Hematopoietic multipotent progenitor cell (in vitro differentiated cells): ENCODE measurements around the gene SLC12A8. TPM values are rescaled to one million over a fixed set of nuclear protein-coding genes. Genes with fewer than 3 reads are reported as not detected.

Source experiments
- DNase-seq, 3 donors: peaks; one replicate each; pipeline ENCODE4 v3.0.0-alpha.2; 2011 to 2015; ENCODE audit warnings: low read depth in 2 of 3, low spot score in 2 of 3
- total RNA-seq: library from RNA; depleted of rRNA; stranded (reverse); fragments of >200 nt; gene quantifications from one replicate; pipeline ENCODE4 v1.2.3, GENCODE V29; 2012

SLC12A8 gene
- total RNA-seq, 1 donor: under 0.01 TPM

GRCh38 chr3:125220183-125220582, 7.6 kb upstream of the SLC12A8 start:
- DNase-seq: no peak

GRCh38 chr3:125219261-125219701, 6.7 kb upstream of the SLC12A8 start:
- no peak for DNase-seq

- DNase-seq: peak in 2 of 3 donors; percentile 46 to 51
Observed at GRCh38 chr3:125214738-125215137, 2.2 kb upstream of the SLC12A8 start.

GRCh38 chr3:125213946-125214542, 1.5 kb upstream of the SLC12A8 start:
- no peak for DNase-seq

- DNase-seq: no peak
Observed at GRCh38 chr3:125213364-125213755, 812 bp upstream of the SLC12A8 start.

- no peak for DNase-seq
Observed at GRCh38 chr3:125212091-125212508, 448 bp downstream of the SLC12A8 start.

- DNase-seq: no peak
Observed at GRCh38 chr3:125211523-125212090, 941 bp downstream of the SLC12A8 start.

GRCh38 chr3:125207949-125208568, 4.5 kb downstream of the SLC12A8 start:
- DNase-seq: no peak

GRCh38 chr3:125207507-125207906, 5.0 kb downstream of the SLC12A8 start:
- no peak for DNase-seq

GRCh38 chr3:125206934-125207333, 5.6 kb downstream of the SLC12A8 start:
- DNase-seq: no peak

- no peak for DNase-seq
Observed at GRCh38 chr3:125203731-125204130, 8.8 kb downstream of the SLC12A8 start.

GRCh38 chr3:125202197-125202596, 10.4 kb downstream of the SLC12A8 start:
- no peak for DNase-seq

- DNase-seq: no peak
Observed at GRCh38 chr3:125200731-125201139, 11.8 kb downstream of the SLC12A8 start.

- no peak for DNase-seq
Observed at GRCh38 chr3:125194849-125195601, 17.5 kb downstream of the SLC12A8 start.

GRCh38 chr3:125194061-125194848, 18.3 kb downstream of the SLC12A8 start:
- DNase-seq: no peak

GRCh38 chr3:125192190-125193035, 20.1 kb downstream of the SLC12A8 start:
- no peak for DNase-seq

- no peak for DNase-seq
Observed at GRCh38 chr3:125191730-125192129, 20.8 kb downstream of the SLC12A8 start.

- no peak for DNase-seq
Observed at GRCh38 chr3:125191256-125191655, 21.3 kb downstream of the SLC12A8 start.

- no peak for DNase-seq
Observed at GRCh38 chr3:125190786-125191185, 21.8 kb downstream of the SLC12A8 start.
